SK-N-SH (cell line): ENCODE results near the gene PHKG2. TPM values are rescaled to one million over a fixed set of nuclear protein-coding genes. Genes with fewer than 3 reads are reported as not detected.

Experiments used
- CTCF ChIA-PET: fragments of 300-600, 350-600 bp; formaldehyde crosslinking; extraction: SDS; loops from one replicate; lab custom pipeline; 2021; lab: Yijun Ruan, JAX
- POLR2A ChIA-PET: fragments of 350-600 bp; sonication (Branson Sonifier 250); formaldehyde crosslinking; extraction: SDS; loops from one replicate; lab custom pipeline; 2020; ENCODE audit warnings: antibody characterized with exemption, inconsistent platforms; lab: Yijun Ruan, JAX
- DNase-seq: peaks from one replicate; pipeline ENCODE4 v3.0.0; 2012
- H2AFZ ChIP-seq: fragments of 200-600 bp; sonication (generic); 2 replicates; pipeline ENCODE4 v1.8.1; 2016; ENCODE audit warnings: antibody characterized with exemption, mild to moderate bottlenecking, low read depth
- H3F3A ChIP-seq: fragments of 200-600 bp; sonication (generic); replicated peaks from 2 replicates; pipeline ENCODE3; 2016; ENCODE audit warnings: antibody characterized with exemption, mild to moderate bottlenecking; ENCODE audit not compliant: insufficient read depth
- H3K27ac ChIP-seq, 2 experiments: fragments of 200-500 bp in 1 of 2; fragments of 200-600 bp in 1 of 2; sonication (Bioruptor generic) in 1 of 2; sonication (generic), shearing (Covaris generic) in 1 of 2; 2 replicates each; pipeline versions ENCODE4 v1.5.1 to v1.6.1; 2014 to 2016; ENCODE audit warnings: low read depth in 2 of 2, inconsistent platforms in 1 of 2, low read length in 1 of 2, mild to moderate bottlenecking in 1 of 2, mixed read lengths in 1 of 2
- H3K27me3 ChIP-seq: fragments of 200-600 bp; sonication (generic), shearing (Covaris generic); 2 replicates; pipeline ENCODE4 v1.6.1; 2016; ENCODE audit warnings: mixed run types; ENCODE audit not compliant: insufficient read depth
- H3K36me3 ChIP-seq, 2 experiments: fragments of 200-500 bp in 1 of 2; fragments of 200-600 bp in 1 of 2; sonication (Bioruptor generic) in 1 of 2; sonication (generic) in 1 of 2; replicated peaks in 1 of 2; 2 replicates each; pipeline versions ENCODE3 to v1.5.1; 2014 to 2016; ENCODE audit warnings: low read length in 1 of 2, mild to moderate bottlenecking in 1 of 2; ENCODE audit not compliant: insufficient read depth in 2 of 2, control insufficient read depth in 1 of 2
- H3K4me1 ChIP-seq, 2 experiments: fragments of 200-500 bp in 1 of 2; fragments of 200-600 bp in 1 of 2; sonication (Bioruptor generic) in 1 of 2; sonication (generic), shearing (Covaris generic) in 1 of 2; 2 replicates each; pipeline versions ENCODE4 v1.5.1 to v1.6.1; 2014 to 2016; ENCODE audit warnings: low read depth in 1 of 2, low read length in 1 of 2, mixed run types in 1 of 2; ENCODE audit not compliant: insufficient read depth in 2 of 2, control insufficient read depth in 1 of 2
- H3K4me2 ChIP-seq: fragments of 200-600 bp; sonication (generic), shearing (Covaris generic); 2 replicates; pipeline ENCODE4 v1.6.1; 2017; ENCODE audit warnings: mixed run types
- H3K4me3 ChIP-seq, 2 experiments: fragments of 200-500 bp in 1 of 2; fragments of 200-600 bp in 1 of 2; sonication (Bioruptor generic) in 1 of 2; sonication (generic), shearing (Covaris generic) in 1 of 2; 2 replicates each; pipeline versions ENCODE4 v1.5.1 to v1.8.1; 2014 to 2016; ENCODE audit warnings: low read depth in 2 of 2, inconsistent platforms in 1 of 2, low read length in 1 of 2, mild to moderate bottlenecking in 1 of 2, mixed read lengths in 1 of 2, moderate library complexity in 1 of 2
- H3K79me2 ChIP-seq: fragments of 200-600 bp; sonication (generic); 2 replicates; pipeline ENCODE4 v1.8.1; 2017; ENCODE audit warnings: mild to moderate bottlenecking; ENCODE audit not compliant: insufficient read depth
- H3K9ac ChIP-seq: fragments of 200-600 bp; sonication (generic); 2 replicates; pipeline ENCODE4 v1.6.1; 2017; ENCODE audit warnings: mixed run types
- H3K9me2 ChIP-seq: fragments of 200-600 bp; sonication (generic); 2 replicates; pipeline ENCODE4 v1.6.1; 2017; ENCODE audit warnings: mixed run types
- H3K9me3 ChIP-seq: fragments of 200-600 bp; sonication (generic); 2 replicates; pipeline ENCODE4 v1.6.1; 2017; ENCODE audit warnings: mixed run types, mild to moderate bottlenecking, moderate library complexity
- H4K20me1 ChIP-seq: fragments of 200-600 bp; sonication (generic); 2 replicates; pipeline ENCODE4 v1.6.1; 2017; ENCODE audit warnings: mild to moderate bottlenecking, mixed run types; ENCODE audit not compliant: insufficient read depth
- CTCF ChIP-seq: fragments of 200-600 bp; sonication (generic); IDR thresholded peaks from 2 replicates; pipeline ENCODE4 v1.6.1; 2017; ENCODE audit warnings: antibody characterized with exemption, mild to moderate bottlenecking, moderate library complexity
- EP300 ChIP-seq, 2 experiments: IDR thresholded peaks; 2 replicates each; pipeline versions ENCODE4 v1.4.0 to v1.6.1; 2012; ENCODE audit warnings: borderline replicate concordance in 1 of 2, low read depth in 1 of 2, low read length in 1 of 2
- EZH2phosphoT487 ChIP-seq: fragments of 200-600 bp; sonication (generic); IDR thresholded peaks from 2 replicates; pipeline ENCODE4 v1.6.1; 2017; ENCODE audit warnings: low read depth, mixed run types, mild to moderate bottlenecking, antibody characterized with exemption, moderate library complexity, borderline replicate concordance
- FOXJ3 ChIP-seq: sonication (generic); formaldehyde crosslinking; IDR thresholded peaks from 2 replicates; pipeline ENCODE4 v1.5.1; 2020; ENCODE audit warnings: mild to moderate bottlenecking, missing genetic modification reagents
- IRF3 ChIP-seq: fragments of 150-350 bp; IDR thresholded peaks from 2 replicates; pipeline ENCODE4 v1.6.1; 2016; ENCODE audit warnings: mild to moderate bottlenecking, low read depth, low read length
- MAX ChIP-seq: IDR thresholded peaks from 2 replicates; pipeline ENCODE4 v1.4.0; 2012; ENCODE audit warnings: low read depth
- MXI1 ChIP-seq: IDR thresholded peaks from 2 replicates; pipeline ENCODE4 v1.6.1; 2012; ENCODE audit warnings: mild to moderate bottlenecking, low read depth, low read length, improper control_type of control experiment
- NFIC ChIP-seq: IDR thresholded peaks from 2 replicates; pipeline ENCODE4 v1.4.0; 2012; ENCODE audit warnings: borderline replicate concordance
- PBX3 ChIP-seq: IDR thresholded peaks from 2 replicates; pipeline ENCODE4; 2012
- POLR2AphosphoS5 ChIP-seq: IDR thresholded peaks from 2 replicates; pipeline ENCODE4 v1.6.1; 2012; ENCODE audit warnings: low read depth, low read length
- RAD21 ChIP-seq: IDR thresholded peaks from 2 replicates; pipeline ENCODE4 v1.6.1; 2012; ENCODE audit warnings: mild to moderate bottlenecking, low read length
- RCOR1 ChIP-seq: fragments of 150-350 bp; IDR thresholded peaks from 2 replicates; pipeline ENCODE4 v1.6.1; 2017; ENCODE audit warnings: antibody characterized with exemption, low read length
- RFX5 ChIP-seq: IDR thresholded peaks from 2 replicates; pipeline ENCODE4 v1.6.1; 2012; ENCODE audit warnings: mild to moderate bottlenecking, improper control_type of control experiment, low read length
- SIN3A ChIP-seq: IDR thresholded peaks from 2 replicates; pipeline ENCODE4 v1.6.1; 2012; ENCODE audit warnings: low read depth, mild to moderate bottlenecking, low read length, moderate library complexity, borderline replicate concordance
- USF1 ChIP-seq: IDR thresholded peaks from 2 replicates; pipeline ENCODE4 v1.4.0; 2012; ENCODE audit warnings: low read depth, borderline replicate concordance
- USF2 ChIP-seq: fragments of 150-350 bp; IDR thresholded peaks from 2 replicates; pipeline ENCODE4 v1.6.1; 2017; ENCODE audit warnings: antibody characterized with exemption, low read length, low read depth, borderline replicate concordance
- ZBTB33 ChIP-seq: IDR thresholded peaks from 2 replicates; pipeline ENCODE4 v1.4.0; 2012; ENCODE audit warnings: low read depth, borderline replicate concordance
- WGBS: methylation state at CpG from one replicate; pipeline ENCODE4 v1.1.6; 2017; ENCODE audit warnings: low lambda C conversion rate; 5-methylcytosine and 5-hydroxymethylcytosine counted together
- polyA plus RNA-seq, 3 experiments: library from polyadenylated mRNA; depleted of rRNA; stranded (reverse); fragments of >200 nt; gene quantifications; 2 replicates each; pipeline ENCODE4 v1.2.3, GENCODE V29; 2012

Gene PHKG2
- polyA plus RNA-seq, 1 of the 3 experiments (the other 2 are of a cell fraction), result 45.8 TPM

GRCh38 chr16:30750201-30750600, 2.0 kb downstream of the PHKG2 start (continued):
- TF ChIP-seq PBX3, result no peak
- TF ChIP-seq EZH2phosphoT487, result no peak
- TF ChIP-seq RCOR1, result no peak
- no peak for TF ChIP-seq SIN3A
- TF ChIP-seq NFIC, result no peak
- TF ChIP-seq CTCF, result no peak

GRCh38 chr16:30750876-30751465, 2.7 kb downstream of the PHKG2 start:
- DNase-seq, result no peak
- no peak overlapping the region for H2AFZ ChIP-seq
- POLR2A ChIA-PET, result interaction anchor here (0.6 kb wide), 1 partner anchor 12 kb away, joined by 3 read pairs; no protein-coding TSS in a partner anchor
- H3F3A ChIP-seq, result peaks cover 6% of the 10 kb centered on the region
- H3K79me2 ChIP-seq, result peaks cover 21% of the 10 kb centered on the region
- no peak overlapping the region for H3K4me2 ChIP-seq
- no peak overlapping the region for H3K9ac ChIP-seq
- CTCF ChIA-PET, result interaction anchor here (1.0 to 1.4 kb wide), 2 partner anchors 9 to 57 kb away, joined by 3 read pairs; no protein-coding TSS in a partner anchor
- 93% methylated on average over 20 of the region's 20 CpGs for WGBS
- peaks cover 8 to 29% of the 10 kb centered on the region in 2 experiments for H3K36me3 ChIP-seq
- H3K27me3 ChIP-seq, result no peaks in the 10 kb centered on the region
- peaks cover 5 to 8% of the 10 kb centered on the region in 2 experiments; a peak in 2 of 4 replicates for H3K4me1 ChIP-seq
- no peak overlapping the region for H3K27ac ChIP-seq
- H3K9me2 ChIP-seq, result no peaks in the 10 kb centered on the region
- H3K9me3 ChIP-seq, result no peaks in the 10 kb centered on the region
- H3K4me3 ChIP-seq, result no peak overlapping the region
- no peaks in the 10 kb centered on the region for H4K20me1 ChIP-seq
- TF ChIP-seq ZBTB33 (no peak), IRF3 (no peak), RFX5 (no peak), MAX (no peak), EZH2phosphoT487 (no peak), USF2 (no peak), USF1 (no peak), SIN3A (no peak), FOXJ3 (CRISPR knock-in tag) (no peak), POLR2AphosphoS5 (no peak), PBX3 (no peak), RAD21 (no peak), EP300 (IDR thresholded peaks at IDR 0.05; ENCODE audit: borderline replicate concordance in 1 of 2, low read depth in 1 of 2, low read length in 1 of 2) (no peak), MXI1 (no peak)
